B cell (primary cell): ENCODE measurements around the gene ANO2.

Experiments used
- EZH2 ChIP-seq: IDR thresholded peaks from 2 replicates; pipeline ENCODE4 v1.6.1; 2012; ENCODE audit warnings: borderline replicate concordance, low read depth, mild to moderate bottlenecking, moderate library complexity, low read length; ENCODE audit not compliant: insufficient read depth, poor library complexity, severe bottlenecking
- TF ChIP-seq, protein P1 (sequence below): fragments of 200-600 bp; IDR thresholded peaks from one replicate; pipeline ENCODE4 v1.8.0; 2022; ENCODE audit warnings: antibody characterized with exemption, mild to moderate bottlenecking

DNA sequence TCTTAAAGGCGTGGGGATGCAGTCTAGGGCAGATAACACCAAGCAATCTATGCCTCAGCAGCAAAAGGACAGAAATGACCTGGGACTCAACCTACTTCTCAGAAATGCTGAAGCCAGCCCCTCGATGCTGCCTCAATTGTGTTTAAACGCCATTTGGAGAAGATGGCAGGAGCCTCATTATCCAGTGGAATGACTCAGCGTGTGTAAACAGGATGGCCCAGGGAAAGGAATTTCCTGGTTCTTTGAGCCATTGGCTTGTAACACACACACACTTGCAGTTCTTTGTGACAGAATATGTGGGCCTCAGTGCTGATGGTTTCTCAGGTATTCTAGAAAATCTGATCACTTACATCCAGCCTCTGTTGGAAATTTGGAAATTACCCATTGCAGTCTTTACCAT, 358.9 kb downstream of the ANO2 start:
- TF ChIP-seq, protein P1, sequence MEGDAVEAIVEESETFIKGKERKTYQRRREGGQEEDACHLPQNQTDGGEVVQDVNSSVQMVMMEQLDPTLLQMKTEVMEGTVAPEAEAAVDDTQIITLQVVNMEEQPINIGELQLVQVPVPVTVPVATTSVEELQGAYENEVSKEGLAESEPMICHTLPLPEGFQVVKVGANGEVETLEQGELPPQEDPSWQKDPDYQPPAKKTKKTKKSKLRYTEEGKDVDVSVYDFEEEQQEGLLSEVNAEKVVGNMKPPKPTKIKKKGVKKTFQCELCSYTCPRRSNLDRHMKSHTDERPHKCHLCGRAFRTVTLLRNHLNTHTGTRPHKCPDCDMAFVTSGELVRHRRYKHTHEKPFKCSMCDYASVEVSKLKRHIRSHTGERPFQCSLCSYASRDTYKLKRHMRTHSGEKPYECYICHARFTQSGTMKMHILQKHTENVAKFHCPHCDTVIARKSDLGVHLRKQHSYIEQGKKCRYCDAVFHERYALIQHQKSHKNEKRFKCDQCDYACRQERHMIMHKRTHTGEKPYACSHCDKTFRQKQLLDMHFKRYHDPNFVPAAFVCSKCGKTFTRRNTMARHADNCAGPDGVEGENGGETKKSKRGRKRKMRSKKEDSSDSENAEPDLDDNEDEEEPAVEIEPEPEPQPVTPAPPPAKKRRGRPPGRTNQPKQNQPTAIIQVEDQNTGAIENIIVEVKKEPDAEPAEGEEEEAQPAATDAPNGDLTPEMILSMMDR: no peak
- no peak for TF ChIP-seq EZH2
